Bronchial epithelial cell (primary cell): ENCODE data around the gene ATG16L2. TPM values are rescaled to one million over a fixed set of nuclear protein-coding genes. Genes with fewer than 3 reads are reported as not detected.

Experiments
- DNase-seq: peaks from one replicate; pipeline ENCODE4 v3.0.0-alpha.2; 2010; ENCODE audit warnings: low read depth
- FAIRE-seq: peaks from 2 replicates; lab custom pipeline; 2011; peaks lifted over from hg19 to GRCh38; lab: Jason Lieb, UNC
- H3K27me3 ChIP-seq: 2 replicates; pipeline ENCODE4 v1.5.1; 2011; ENCODE audit warnings: low read length; ENCODE audit not compliant: control insufficient read depth, insufficient read depth
- H3K36me3 ChIP-seq: 2 replicates; pipeline ENCODE4 v1.5.1; 2011; ENCODE audit warnings: low read length; ENCODE audit not compliant: control insufficient read depth, insufficient read depth
- H3K4me3 ChIP-seq: 2 replicates; pipeline ENCODE4 v1.5.1; 2011; ENCODE audit warnings: mild to moderate bottlenecking, low read depth, low read length, control low read depth
- CTCF ChIP-seq: IDR thresholded peaks from 2 replicates; pipeline ENCODE4 v1.5.1; 2011; ENCODE audit warnings: mild to moderate bottlenecking, moderate library complexity, low read length, control low read depth, inconsistent platforms; ENCODE audit not compliant: insufficient read depth, severe bottlenecking
- total RNA-seq: library from RNA; depleted of rRNA; stranded (reverse); fragments of >200 nt; gene quantifications from 2 replicates; pipeline ENCODE4 v1.2.1, GENCODE V29; 2014

The ATG16L2 gene
- total RNA-seq, 1 donor from 2014 or later, result 5.3 TPM

- no peak overlapping the region for H3K4me3 ChIP-seq
- H3K36me3 ChIP-seq, result peaks cover 2% of the 10 kb centered on the region
- DNase-seq (no peak), FAIRE-seq (no peak)
- no peak for TF ChIP-seq CTCF
- H3K27me3 ChIP-seq, result no peaks in the 10 kb centered on the region
Observed at GRCh38 chr11:72774499-72774898, 39.7 kb upstream of the ATG16L2 start.

- DNase-seq (no peak), FAIRE-seq (peak; percentile 52)
- TF ChIP-seq CTCF, result no peak
- Histone ChIP-seq H3K36me3 (peaks cover 2% of the 10 kb centered on the region), H3K4me3 (no peak overlapping the region), H3K27me3 (no peaks in the 10 kb centered on the region)
Observed at GRCh38 chr11:72775288-72776110, 38.7 kb upstream of the ATG16L2 start.

- Histone ChIP-seq H3K27me3 (no peaks in the 10 kb centered on the region), H3K4me3 (no peak overlapping the region), H3K36me3 (no peaks in the 10 kb centered on the region)
- no peak for TF ChIP-seq CTCF
- FAIRE-seq (no peak), DNase-seq (no peak)
Observed at GRCh38 chr11:72776117-72776843, 37.9 kb upstream of the ATG16L2 start.

GRCh38 chr11:72776844-72777754 is 37.1 kb upstream of the ATG16L2 start:
- H3K4me3 ChIP-seq, result no peak overlapping the region
- DNase-seq (no peak), FAIRE-seq (peak; percentile 32)
- H3K36me3 ChIP-seq, result no peaks in the 10 kb centered on the region
- TF ChIP-seq CTCF, result no peak
- H3K27me3 ChIP-seq, result no peaks in the 10 kb centered on the region

- no peak for FAIRE-seq
- H3K4me3 ChIP-seq, result no peak overlapping the region
- DNase-seq, result no peak
- no peaks in the 10 kb centered on the region for H3K27me3 ChIP-seq
- no peak for TF ChIP-seq CTCF
- H3K36me3 ChIP-seq, result no peaks in the 10 kb centered on the region
Observed at GRCh38 chr11:72777755-72778278, 36.4 kb upstream of the ATG16L2 start.
